Measurements from ENCODE around the gene MTAP.

Gene MTAP

DNA sequence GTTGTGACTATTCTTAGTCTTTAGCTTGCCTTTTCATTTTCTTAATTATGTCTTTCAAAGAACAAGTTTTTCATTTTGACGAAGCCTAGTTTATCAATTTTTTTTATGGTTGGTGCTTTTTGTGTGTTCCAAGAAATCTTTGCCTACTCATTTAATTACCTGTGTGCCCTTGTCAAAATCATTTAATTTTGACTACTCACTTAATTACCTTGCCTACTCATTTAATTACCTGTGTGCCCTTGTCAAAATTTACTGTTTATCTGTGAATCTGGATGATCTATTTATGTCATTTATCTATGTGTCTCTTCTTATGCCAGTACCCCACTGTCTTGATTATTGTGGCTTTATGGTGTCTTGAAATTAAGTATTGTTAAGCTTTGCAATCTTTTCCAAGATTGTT lies 63.9 kb downstream of the MTAP start:
- TF ChIP-seq SIN3A (IDR thresholded peaks at IDR 0.05; ENCODE audit: borderline replicate concordance, insufficient read depth, low read length), result no peak
- TF ChIP-seq, protein P1, sequence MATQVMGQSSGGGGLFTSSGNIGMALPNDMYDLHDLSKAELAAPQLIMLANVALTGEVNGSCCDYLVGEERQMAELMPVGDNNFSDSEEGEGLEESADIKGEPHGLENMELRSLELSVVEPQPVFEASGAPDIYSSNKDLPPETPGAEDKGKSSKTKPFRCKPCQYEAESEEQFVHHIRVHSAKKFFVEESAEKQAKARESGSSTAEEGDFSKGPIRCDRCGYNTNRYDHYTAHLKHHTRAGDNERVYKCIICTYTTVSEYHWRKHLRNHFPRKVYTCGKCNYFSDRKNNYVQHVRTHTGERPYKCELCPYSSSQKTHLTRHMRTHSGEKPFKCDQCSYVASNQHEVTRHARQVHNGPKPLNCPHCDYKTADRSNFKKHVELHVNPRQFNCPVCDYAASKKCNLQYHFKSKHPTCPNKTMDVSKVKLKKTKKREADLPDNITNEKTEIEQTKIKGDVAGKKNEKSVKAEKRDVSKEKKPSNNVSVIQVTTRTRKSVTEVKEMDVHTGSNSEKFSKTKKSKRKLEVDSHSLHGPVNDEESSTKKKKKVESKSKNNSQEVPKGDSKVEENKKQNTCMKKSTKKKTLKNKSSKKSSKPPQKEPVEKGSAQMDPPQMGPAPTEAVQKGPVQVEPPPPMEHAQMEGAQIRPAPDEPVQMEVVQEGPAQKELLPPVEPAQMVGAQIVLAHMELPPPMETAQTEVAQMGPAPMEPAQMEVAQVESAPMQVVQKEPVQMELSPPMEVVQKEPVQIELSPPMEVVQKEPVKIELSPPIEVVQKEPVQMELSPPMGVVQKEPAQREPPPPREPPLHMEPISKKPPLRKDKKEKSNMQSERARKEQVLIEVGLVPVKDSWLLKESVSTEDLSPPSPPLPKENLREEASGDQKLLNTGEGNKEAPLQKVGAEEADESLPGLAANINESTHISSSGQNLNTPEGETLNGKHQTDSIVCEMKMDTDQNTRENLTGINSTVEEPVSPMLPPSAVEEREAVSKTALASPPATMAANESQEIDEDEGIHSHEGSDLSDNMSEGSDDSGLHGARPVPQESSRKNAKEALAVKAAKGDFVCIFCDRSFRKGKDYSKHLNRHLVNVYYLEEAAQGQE (IDR thresholded peaks at IDR 0.05; ENCODE audit: insufficient read depth in 1 of 2, low read depth in 2 of 2, low read length in 2 of 2), result no peak
- no peak for TF ChIP-seq POLR2AphosphoS5 (IDR thresholded peaks at IDR 0.05; ENCODE audit: low read depth, low read length)
- TF ChIP-seq FOXP2 (optimal IDR thresholded peaks at IDR 0.05; ENCODE audit: borderline replicate concordance, extremely low read depth, extremely low read length, insufficient read depth), result no peak
- no peak for TF ChIP-seq TAF1 (IDR thresholded peaks at IDR 0.05; ENCODE audit: borderline replicate concordance, insufficient read depth, low read length)

DNA sequence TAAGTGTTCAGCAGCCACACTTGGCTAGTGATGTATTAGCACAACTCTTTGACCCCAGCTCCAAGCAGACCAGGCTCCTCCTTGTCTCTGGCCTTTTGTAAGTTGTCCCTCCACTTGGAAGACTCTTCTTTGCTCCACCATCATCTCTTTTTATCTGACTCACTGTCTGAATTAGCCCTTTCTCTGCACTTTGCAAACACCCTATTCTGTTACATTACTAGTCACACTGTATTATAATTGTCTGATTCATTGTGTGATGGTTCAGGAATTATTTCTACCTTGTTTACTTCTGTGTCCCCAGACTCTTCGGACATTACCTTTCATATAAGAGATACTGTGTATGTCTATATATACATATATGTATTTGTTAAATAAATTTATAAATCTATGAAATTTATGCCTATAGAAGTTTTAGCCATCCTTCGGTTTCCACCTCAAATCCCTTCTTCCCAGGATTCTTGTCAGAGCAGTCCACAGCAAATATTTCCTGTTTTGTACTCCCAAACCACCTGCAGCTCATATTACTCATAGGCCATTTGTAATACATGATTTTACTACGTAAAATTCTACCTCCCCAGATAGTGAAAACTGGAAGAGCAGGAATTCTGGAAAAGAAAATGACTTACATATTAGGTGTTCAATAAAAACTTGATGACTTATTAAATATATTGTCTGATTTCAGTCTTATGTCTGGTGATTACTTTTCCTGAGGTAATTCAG lies 69.0 kb downstream of the MTAP start:
- TF ChIP-seq, protein P1 (IDR thresholded peaks at IDR 0.05; ENCODE audit: insufficient read depth in 1 of 2, low read depth in 2 of 2, low read length in 2 of 2), result no peak

DNA sequence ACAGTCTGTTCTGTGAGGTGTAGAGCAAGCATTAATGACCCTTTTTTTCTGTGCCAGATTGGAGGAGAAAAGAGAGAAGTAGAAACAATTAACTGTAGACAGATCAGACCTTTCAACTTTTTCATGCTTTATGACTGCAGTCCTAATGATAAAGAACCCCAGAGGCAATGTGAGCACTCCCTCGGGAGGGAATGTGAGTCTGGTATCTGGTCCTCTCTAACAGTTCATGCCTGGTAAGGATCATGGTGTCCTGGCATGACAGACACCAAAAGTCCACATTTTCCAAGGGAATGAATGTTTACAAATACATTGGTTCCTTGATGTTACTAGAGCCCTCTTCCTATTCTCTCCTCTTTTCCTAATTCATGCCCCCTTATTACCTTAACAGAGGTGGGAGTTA lies 70.3 kb downstream of the MTAP start:
- no peak for TF ChIP-seq SIN3A (IDR thresholded peaks at IDR 0.05; ENCODE audit: borderline replicate concordance, insufficient read depth, low read length)

DNA sequence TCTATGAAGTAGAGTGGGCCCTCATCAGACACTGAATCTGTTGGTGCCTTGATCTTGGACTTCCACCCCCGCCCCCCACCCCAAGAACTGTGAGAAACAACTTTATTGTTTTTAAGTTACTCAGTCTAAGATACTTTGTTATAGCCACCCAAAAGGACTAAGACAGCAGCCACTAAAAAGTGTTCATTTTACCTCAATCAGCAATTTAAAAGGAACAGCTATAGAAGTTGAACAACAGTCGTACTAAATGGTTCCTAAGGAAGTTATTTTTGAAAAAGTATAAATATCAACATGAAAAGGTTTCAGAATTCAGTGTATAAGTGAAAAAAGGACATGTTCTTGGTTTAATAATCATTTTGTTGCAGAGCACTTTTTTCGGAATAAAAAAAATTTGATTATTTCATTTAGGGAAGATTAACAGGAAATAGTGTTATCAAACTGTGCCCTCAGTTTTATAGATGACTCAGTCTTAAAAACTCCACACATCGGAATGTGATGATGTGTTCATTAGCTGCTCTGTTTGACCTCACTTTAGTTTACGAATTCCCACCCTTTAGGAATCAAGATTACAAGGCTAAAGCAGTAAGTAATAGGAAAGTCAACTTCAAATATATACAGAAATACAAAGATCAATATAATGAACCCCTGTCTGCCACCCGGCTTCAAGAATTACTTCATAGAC lies 71.2 kb downstream of the MTAP start:
- TF ChIP-seq, protein P1 (IDR thresholded peaks at IDR 0.05; ENCODE audit: insufficient read depth in 1 of 2, low read depth in 2 of 2, low read length in 2 of 2), result no peak
- TF ChIP-seq TAF1 (IDR thresholded peaks at IDR 0.05; ENCODE audit: borderline replicate concordance, insufficient read depth, low read length) (no peak), SIN3A (IDR thresholded peaks at IDR 0.05; ENCODE audit: borderline replicate concordance, insufficient read depth, low read length) (no peak), POLR2AphosphoS5 (IDR thresholded peaks at IDR 0.05; ENCODE audit: low read depth, low read length) (no peak), FOXP2 (optimal IDR thresholded peaks at IDR 0.05; ENCODE audit: borderline replicate concordance, extremely low read depth, extremely low read length, insufficient read depth) (no peak)

DNA sequence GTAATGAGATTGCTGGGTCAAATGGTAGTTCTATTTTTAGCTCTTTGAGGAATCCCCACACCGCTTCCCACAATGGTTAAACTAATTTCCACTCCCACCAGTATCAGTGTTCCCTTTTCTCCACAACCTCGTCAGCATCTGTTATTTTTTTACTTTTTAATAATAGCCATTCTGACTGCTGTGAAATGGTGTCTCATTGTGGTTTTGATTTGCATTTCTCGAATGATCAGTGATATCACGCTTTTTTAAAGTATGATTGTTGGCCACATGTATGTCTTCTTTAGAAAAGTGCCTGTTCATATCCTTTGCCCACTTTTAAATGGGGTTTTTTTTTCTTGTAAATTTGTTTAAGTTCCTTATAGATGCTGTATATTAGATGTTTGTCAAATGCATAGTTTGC lies 73.5 kb downstream of the MTAP start:
- no peak for TF ChIP-seq FOXP2 (optimal IDR thresholded peaks at IDR 0.05; ENCODE audit: borderline replicate concordance, extremely low read depth, extremely low read length, insufficient read depth)
- no peak for TF ChIP-seq POLR2AphosphoS5 (IDR thresholded peaks at IDR 0.05; ENCODE audit: low read depth, low read length)
- no peak for TF ChIP-seq TAF1 (IDR thresholded peaks at IDR 0.05; ENCODE audit: borderline replicate concordance, insufficient read depth, low read length)
- no peak for TF ChIP-seq SIN3A (IDR thresholded peaks at IDR 0.05; ENCODE audit: borderline replicate concordance, insufficient read depth, low read length)
- TF ChIP-seq, protein P1 (IDR thresholded peaks at IDR 0.05; ENCODE audit: insufficient read depth in 1 of 2, low read depth in 2 of 2, low read length in 2 of 2), result no peak

Data from PFSK-1 (cell line).